ENCODE data around the gene ARPIN.

DNA sequence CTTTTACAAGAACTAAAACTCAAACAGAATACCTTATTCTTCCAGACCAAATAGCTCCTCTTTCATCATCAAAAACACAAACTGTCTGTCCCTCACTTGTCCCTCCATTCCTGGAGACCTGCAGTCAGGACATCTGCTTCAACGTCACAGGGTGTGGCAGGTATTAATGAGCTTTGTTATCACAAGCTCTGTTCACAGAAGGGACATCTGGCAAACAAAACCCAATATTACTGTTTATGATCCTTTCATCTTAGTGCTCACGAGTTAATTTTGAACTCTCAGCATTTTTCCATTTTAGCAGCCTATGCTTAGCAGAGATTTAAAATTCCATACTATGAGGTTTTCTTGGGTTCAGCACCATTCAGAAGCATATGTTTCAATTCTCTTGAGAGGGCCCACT, 51.9 kb downstream of the ARPIN start:
- TF ChIP-seq, protein P1, sequence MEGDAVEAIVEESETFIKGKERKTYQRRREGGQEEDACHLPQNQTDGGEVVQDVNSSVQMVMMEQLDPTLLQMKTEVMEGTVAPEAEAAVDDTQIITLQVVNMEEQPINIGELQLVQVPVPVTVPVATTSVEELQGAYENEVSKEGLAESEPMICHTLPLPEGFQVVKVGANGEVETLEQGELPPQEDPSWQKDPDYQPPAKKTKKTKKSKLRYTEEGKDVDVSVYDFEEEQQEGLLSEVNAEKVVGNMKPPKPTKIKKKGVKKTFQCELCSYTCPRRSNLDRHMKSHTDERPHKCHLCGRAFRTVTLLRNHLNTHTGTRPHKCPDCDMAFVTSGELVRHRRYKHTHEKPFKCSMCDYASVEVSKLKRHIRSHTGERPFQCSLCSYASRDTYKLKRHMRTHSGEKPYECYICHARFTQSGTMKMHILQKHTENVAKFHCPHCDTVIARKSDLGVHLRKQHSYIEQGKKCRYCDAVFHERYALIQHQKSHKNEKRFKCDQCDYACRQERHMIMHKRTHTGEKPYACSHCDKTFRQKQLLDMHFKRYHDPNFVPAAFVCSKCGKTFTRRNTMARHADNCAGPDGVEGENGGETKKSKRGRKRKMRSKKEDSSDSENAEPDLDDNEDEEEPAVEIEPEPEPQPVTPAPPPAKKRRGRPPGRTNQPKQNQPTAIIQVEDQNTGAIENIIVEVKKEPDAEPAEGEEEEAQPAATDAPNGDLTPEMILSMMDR (IDR thresholded peaks at IDR 0.05): no peak
- no peak for TF ChIP-seq POLR2A (IDR thresholded peaks at IDR 0.05)
